SK-N-SH (cell line): ENCODE results near the gene FBN2. TPM values are rescaled to one million over a fixed set of nuclear protein-coding genes. Genes with fewer than 3 reads are reported as not detected.

Experiments used
- CTCF ChIA-PET: fragments of 300-600, 350-600 bp; formaldehyde crosslinking; extraction: SDS; loops from one replicate; lab custom pipeline; 2021; lab: Yijun Ruan, JAX
- POLR2A ChIA-PET: fragments of 350-600 bp; sonication (Branson Sonifier 250); formaldehyde crosslinking; extraction: SDS; loops from one replicate; lab custom pipeline; 2020; ENCODE audit warnings: antibody characterized with exemption, inconsistent platforms; lab: Yijun Ruan, JAX
- DNase-seq: peaks from one replicate; pipeline ENCODE4 v3.0.0; 2012
- H2AFZ ChIP-seq: fragments of 200-600 bp; sonication (generic); 2 replicates; pipeline ENCODE4 v1.8.1; 2016; ENCODE audit warnings: antibody characterized with exemption, mild to moderate bottlenecking, low read depth
- H3F3A ChIP-seq: fragments of 200-600 bp; sonication (generic); replicated peaks from 2 replicates; pipeline ENCODE3; 2016; ENCODE audit warnings: antibody characterized with exemption, mild to moderate bottlenecking; ENCODE audit not compliant: insufficient read depth
- H3K27ac ChIP-seq, 2 experiments: fragments of 200-500 bp in 1 of 2; fragments of 200-600 bp in 1 of 2; sonication (Bioruptor generic) in 1 of 2; sonication (generic), shearing (Covaris generic) in 1 of 2; 2 replicates each; pipeline versions ENCODE4 v1.5.1 to v1.6.1; 2014 to 2016; ENCODE audit warnings: low read depth in 2 of 2, inconsistent platforms in 1 of 2, low read length in 1 of 2, mild to moderate bottlenecking in 1 of 2, mixed read lengths in 1 of 2
- H3K27me3 ChIP-seq: fragments of 200-600 bp; sonication (generic), shearing (Covaris generic); 2 replicates; pipeline ENCODE4 v1.6.1; 2016; ENCODE audit warnings: mixed run types; ENCODE audit not compliant: insufficient read depth
- H3K36me3 ChIP-seq, 2 experiments: fragments of 200-500 bp in 1 of 2; fragments of 200-600 bp in 1 of 2; sonication (Bioruptor generic) in 1 of 2; sonication (generic) in 1 of 2; replicated peaks in 1 of 2; 2 replicates each; pipeline versions ENCODE3 to v1.5.1; 2014 to 2016; ENCODE audit warnings: low read length in 1 of 2, mild to moderate bottlenecking in 1 of 2; ENCODE audit not compliant: insufficient read depth in 2 of 2, control insufficient read depth in 1 of 2
- H3K4me1 ChIP-seq, 2 experiments: fragments of 200-500 bp in 1 of 2; fragments of 200-600 bp in 1 of 2; sonication (Bioruptor generic) in 1 of 2; sonication (generic), shearing (Covaris generic) in 1 of 2; 2 replicates each; pipeline versions ENCODE4 v1.5.1 to v1.6.1; 2014 to 2016; ENCODE audit warnings: low read depth in 1 of 2, low read length in 1 of 2, mixed run types in 1 of 2; ENCODE audit not compliant: insufficient read depth in 2 of 2, control insufficient read depth in 1 of 2
- H3K4me2 ChIP-seq: fragments of 200-600 bp; sonication (generic), shearing (Covaris generic); 2 replicates; pipeline ENCODE4 v1.6.1; 2017; ENCODE audit warnings: mixed run types
- H3K4me3 ChIP-seq, 2 experiments: fragments of 200-500 bp in 1 of 2; fragments of 200-600 bp in 1 of 2; sonication (Bioruptor generic) in 1 of 2; sonication (generic), shearing (Covaris generic) in 1 of 2; 2 replicates each; pipeline versions ENCODE4 v1.5.1 to v1.8.1; 2014 to 2016; ENCODE audit warnings: low read depth in 2 of 2, inconsistent platforms in 1 of 2, low read length in 1 of 2, mild to moderate bottlenecking in 1 of 2, mixed read lengths in 1 of 2, moderate library complexity in 1 of 2
- H3K79me2 ChIP-seq: fragments of 200-600 bp; sonication (generic); 2 replicates; pipeline ENCODE4 v1.8.1; 2017; ENCODE audit warnings: mild to moderate bottlenecking; ENCODE audit not compliant: insufficient read depth
- H3K9ac ChIP-seq: fragments of 200-600 bp; sonication (generic); 2 replicates; pipeline ENCODE4 v1.6.1; 2017; ENCODE audit warnings: mixed run types
- H3K9me2 ChIP-seq: fragments of 200-600 bp; sonication (generic); 2 replicates; pipeline ENCODE4 v1.6.1; 2017; ENCODE audit warnings: mixed run types
- H3K9me3 ChIP-seq: fragments of 200-600 bp; sonication (generic); 2 replicates; pipeline ENCODE4 v1.6.1; 2017; ENCODE audit warnings: mixed run types, mild to moderate bottlenecking, moderate library complexity
- H4K20me1 ChIP-seq: fragments of 200-600 bp; sonication (generic); 2 replicates; pipeline ENCODE4 v1.6.1; 2017; ENCODE audit warnings: mild to moderate bottlenecking, mixed run types; ENCODE audit not compliant: insufficient read depth
- CHD2 ChIP-seq: fragments of 150-350 bp; IDR thresholded peaks from 2 replicates; pipeline ENCODE4 v1.6.1; 2018; ENCODE audit warnings: low read length; ENCODE audit not compliant: partially characterized antibody
- ELF1 ChIP-seq: IDR thresholded peaks from 2 replicates; pipeline ENCODE4 v1.4.0; 2012
- EP300 ChIP-seq, 2 experiments: IDR thresholded peaks; 2 replicates each; pipeline versions ENCODE4 v1.4.0 to v1.6.1; 2012; ENCODE audit warnings: borderline replicate concordance in 1 of 2, low read depth in 1 of 2, low read length in 1 of 2
- FOXM1 ChIP-seq: IDR thresholded peaks from 2 replicates; pipeline ENCODE4 v1.4.0; 2012; ENCODE audit warnings: low read depth, mild to moderate bottlenecking
- IRF3 ChIP-seq: fragments of 150-350 bp; IDR thresholded peaks from 2 replicates; pipeline ENCODE4 v1.6.1; 2016; ENCODE audit warnings: mild to moderate bottlenecking, low read depth, low read length
- JUND ChIP-seq: IDR thresholded peaks from 2 replicates; pipeline ENCODE4 v1.4.0; 2012
- MAX ChIP-seq: IDR thresholded peaks from 2 replicates; pipeline ENCODE4 v1.4.0; 2012; ENCODE audit warnings: low read depth
- MEF2A ChIP-seq: IDR thresholded peaks from 2 replicates; pipeline ENCODE4 v1.4.0; 2012; ENCODE audit warnings: low read depth, borderline replicate concordance
- PBX3 ChIP-seq: IDR thresholded peaks from 2 replicates; pipeline ENCODE4; 2012
- RCOR1 ChIP-seq: fragments of 150-350 bp; IDR thresholded peaks from 2 replicates; pipeline ENCODE4 v1.6.1; 2017; ENCODE audit warnings: antibody characterized with exemption, low read length
- RFX5 ChIP-seq: IDR thresholded peaks from 2 replicates; pipeline ENCODE4 v1.6.1; 2012; ENCODE audit warnings: mild to moderate bottlenecking, improper control_type of control experiment, low read length
- RXRA ChIP-seq: IDR thresholded peaks from 2 replicates; pipeline ENCODE4 v1.4.0; 2012; ENCODE audit warnings: low read depth, mild to moderate bottlenecking, borderline replicate concordance
- SIN3A ChIP-seq: IDR thresholded peaks from 2 replicates; pipeline ENCODE4 v1.6.1; 2012; ENCODE audit warnings: low read depth, mild to moderate bottlenecking, low read length, moderate library complexity, borderline replicate concordance
- SMC3 ChIP-seq: IDR thresholded peaks from 2 replicates; pipeline ENCODE4 v1.6.1; 2012; ENCODE audit warnings: low read depth, low read length, improper control_type of control experiment
- TAF1 ChIP-seq: IDR thresholded peaks from 2 replicates; pipeline ENCODE4 v1.6.1; 2012; ENCODE audit warnings: low read depth, mild to moderate bottlenecking, low read length, moderate library complexity, borderline replicate concordance
- TEAD4 ChIP-seq: IDR thresholded peaks from 2 replicates; pipeline ENCODE4 v1.4.0; 2012; ENCODE audit warnings: mild to moderate bottlenecking, borderline replicate concordance; ENCODE audit not compliant: insufficient read depth
- YY1 ChIP-seq: IDR thresholded peaks from 2 replicates; pipeline ENCODE4 v1.4.0; 2012; ENCODE audit warnings: low read depth, mild to moderate bottlenecking
- WGBS: methylation state at CpG from one replicate; pipeline ENCODE4 v1.1.6; 2017; ENCODE audit warnings: low lambda C conversion rate; 5-methylcytosine and 5-hydroxymethylcytosine counted together
- polyA plus RNA-seq, 3 experiments: library from polyadenylated mRNA; depleted of rRNA; stranded (reverse); fragments of >200 nt; gene quantifications; 2 replicates each; pipeline ENCODE4 v1.2.3, GENCODE V29; 2012
- TF ChIP-seq, protein P1 (sequence below): IDR thresholded peaks from 2 replicates; pipeline ENCODE4 v1.4.0; 2012; ENCODE audit warnings: low read depth, borderline replicate concordance

Gene FBN2
- polyA plus RNA-seq, 1 of the 3 experiments (the other 2 are of a cell fraction): 2.2 TPM

GRCh38 chr5:128480906-128481633 is 57.0 kb downstream of the FBN2 start (continued):
- no peak for TF ChIP-seq FOXM1

- no peaks in the 10 kb centered on the region for H3F3A ChIP-seq
- WGBS: 6% methylated on average over 1 of the region's 1 CpG
- TF ChIP-seq RFX5 (no peak), RXRA (no peak), CHD2 (no peak), SMC3 (no peak), PBX3 (no peak), IRF3 (no peak), EP300 (IDR thresholded peaks at IDR 0.05; ENCODE audit: borderline replicate concordance in 1 of 2, low read depth in 1 of 2, low read length in 1 of 2) (no peak), ELF1 (no peak), TAF1 (no peak)
- no peak overlapping the region for H3K4me3 ChIP-seq
- no peak for DNase-seq
- no peaks in the 10 kb centered on the region for H4K20me1 ChIP-seq
- H3K36me3 ChIP-seq: no peaks in the 10 kb centered on the region
- H3K4me1 ChIP-seq: no peaks in the 10 kb centered on the region
- H3K4me2 ChIP-seq: no peak overlapping the region
- H3K27ac ChIP-seq: no peak overlapping the region
- no peaks in the 10 kb centered on the region for H3K27me3 ChIP-seq
- no peaks in the 10 kb centered on the region for H3K9me2 ChIP-seq
- no peak overlapping the region for H2AFZ ChIP-seq
- ChIA-PET CTCF (no interaction called here), POLR2A (no interaction called here)
- no peak overlapping the region for H3K9ac ChIP-seq
- H3K9me3 ChIP-seq: no peaks in the 10 kb centered on the region
- no peaks in the 10 kb centered on the region for H3K79me2 ChIP-seq
Measured at GRCh38 chr5:128480158-128480557, 57.9 kb downstream of the FBN2 start.

DNA sequence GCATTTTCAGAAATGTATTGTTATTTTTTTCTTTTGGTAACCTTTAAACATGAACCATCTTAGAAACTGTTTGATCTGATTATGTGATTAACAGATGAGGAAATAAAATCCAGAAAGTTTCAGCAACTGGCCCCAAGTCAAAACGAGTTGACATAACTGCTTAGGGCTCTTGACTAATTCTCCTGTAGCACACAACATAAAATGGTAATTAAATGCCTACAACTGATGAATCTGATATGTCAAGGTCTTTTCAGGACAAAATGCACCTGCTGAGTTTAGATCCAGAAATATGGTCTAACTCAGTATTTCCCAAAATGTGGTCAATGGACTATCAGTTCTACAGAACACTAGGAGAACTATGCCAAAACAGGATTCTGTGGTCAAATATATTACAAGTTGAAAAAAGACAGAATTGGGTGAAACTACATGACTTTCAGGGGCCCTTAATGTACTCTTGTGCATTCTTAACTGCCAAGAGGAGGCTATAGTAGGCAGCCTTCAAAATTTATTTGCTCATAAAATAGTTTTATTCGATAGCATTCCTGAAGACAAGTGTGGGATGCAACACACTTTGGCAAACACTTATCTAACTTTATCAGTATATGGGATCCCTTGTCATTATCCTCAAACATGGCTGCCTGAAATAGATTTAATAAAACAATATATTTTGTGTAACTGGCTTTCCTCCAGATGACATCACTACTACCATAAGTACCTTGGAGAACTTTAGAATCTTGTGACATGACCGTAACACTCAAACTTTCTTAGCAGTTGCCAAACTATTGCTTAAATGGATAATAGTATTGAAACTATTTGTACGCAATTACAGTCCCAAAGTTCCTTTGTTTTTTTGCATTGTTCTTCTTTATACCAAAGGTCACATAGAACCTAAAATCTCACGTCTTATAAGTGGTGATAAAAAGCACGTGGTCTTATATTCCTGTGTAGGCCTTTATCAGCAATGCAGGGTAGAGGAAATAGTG is 59.4 kb downstream of the FBN2 start:
- H4K20me1 ChIP-seq: no peaks in the 10 kb centered on the region
- H3K9me2 ChIP-seq: no peaks in the 10 kb centered on the region
- H3K4me2 ChIP-seq: no peak overlapping the region
- no peaks in the 10 kb centered on the region for H3K4me1 ChIP-seq
- H3F3A ChIP-seq: no peaks in the 10 kb centered on the region
- H3K27me3 ChIP-seq: no peaks in the 10 kb centered on the region
- H3K79me2 ChIP-seq: no peaks in the 10 kb centered on the region
- no peak overlapping the region for H3K4me3 ChIP-seq
- no peak overlapping the region for H3K9ac ChIP-seq
- WGBS: 9% methylated on average over 6 of the region's 6 CpGs
- DNase-seq: no peak
- no peaks in the 10 kb centered on the region for H3K36me3 ChIP-seq
- no peaks in the 10 kb centered on the region for H3K9me3 ChIP-seq
- POLR2A ChIA-PET: no interaction called here
- H2AFZ ChIP-seq: no peak overlapping the region
- CTCF ChIA-PET: no interaction called here
- no peak overlapping the region for H3K27ac ChIP-seq
- TF ChIP-seq YY1 (no peak), MEF2A (no peak), SIN3A (no peak), TEAD4 (no peak), IRF3 (no peak), MAX (no peak), JUND (no peak), RCOR1 (no peak)
- TF ChIP-seq, protein P1, sequence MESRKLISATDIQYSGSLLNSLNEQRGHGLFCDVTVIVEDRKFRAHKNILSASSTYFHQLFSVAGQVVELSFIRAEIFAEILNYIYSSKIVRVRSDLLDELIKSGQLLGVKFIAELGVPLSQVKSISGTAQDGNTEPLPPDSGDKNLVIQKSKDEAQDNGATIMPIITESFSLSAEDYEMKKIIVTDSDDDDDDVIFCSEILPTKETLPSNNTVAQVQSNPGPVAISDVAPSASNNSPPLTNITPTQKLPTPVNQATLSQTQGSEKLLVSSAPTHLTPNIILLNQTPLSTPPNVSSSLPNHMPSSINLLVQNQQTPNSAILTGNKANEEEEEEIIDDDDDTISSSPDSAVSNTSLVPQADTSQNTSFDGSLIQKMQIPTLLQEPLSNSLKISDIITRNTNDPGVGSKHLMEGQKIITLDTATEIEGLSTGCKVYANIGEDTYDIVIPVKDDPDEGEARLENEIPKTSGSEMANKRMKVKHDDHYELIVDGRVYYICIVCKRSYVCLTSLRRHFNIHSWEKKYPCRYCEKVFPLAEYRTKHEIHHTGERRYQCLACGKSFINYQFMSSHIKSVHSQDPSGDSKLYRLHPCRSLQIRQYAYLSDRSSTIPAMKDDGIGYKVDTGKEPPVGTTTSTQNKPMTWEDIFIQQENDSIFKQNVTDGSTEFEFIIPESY: no peak
